SK-N-MC (cell line): Measurements from ENCODE around the gene MMP25.

Experiments
- DNase-seq: peaks from one replicate; pipeline ENCODE4 v3.0.0-alpha.2; 2011; ENCODE audit warnings: low read depth, low spot score
- H3K27ac ChIP-seq: fragments of 200-600 bp; sonication (generic); 2 replicates; pipeline ENCODE4 v1.5.1; 2016; ENCODE audit warnings: mixed run types
- H3K36me3 ChIP-seq: fragments of 200-600 bp; sonication (generic); 2 replicates; pipeline ENCODE4 v1.6.1; 2017; ENCODE audit warnings: antibody characterized with exemption, low read length, mixed read lengths; ENCODE audit not compliant: insufficient read depth
- H3K4me3 ChIP-seq: fragments of 200-600 bp; sonication (generic); 2 replicates; pipeline ENCODE4 v1.5.1; 2016
- H3K9ac ChIP-seq: fragments of 200-600 bp; sonication (generic); 2 replicates; pipeline ENCODE4 v1.8.0; 2017; ENCODE audit warnings: mixed run types, mixed read lengths; ENCODE audit not compliant: insufficient read length
- H3K9me3 ChIP-seq: fragments of 200-600 bp; sonication (generic); 2 replicates; pipeline ENCODE4 v1.6.1; 2017; ENCODE audit warnings: low read depth, mild to moderate bottlenecking, antibody characterized with exemption, low read length, moderate library complexity, mixed read lengths
- EZH2 ChIP-seq: fragments of 200-600 bp; sonication (generic); IDR thresholded peaks from one replicate; pipeline ENCODE4 v1.6.1; 2017; ENCODE audit warnings: antibody characterized with exemption
- FOXP2 ChIP-seq: optimal IDR thresholded peaks from 2 replicates; pipeline ENCODE3; 2011; ENCODE audit warnings: mild to moderate bottlenecking, moderate library complexity; ENCODE audit not compliant: insufficient read depth; ENCODE audit errors: extremely low read length, control extremely low read depth
- POLR2AphosphoS5 ChIP-seq: IDR thresholded peaks from 2 replicates; pipeline ENCODE4 v1.6.1; 2012; ENCODE audit warnings: mild to moderate bottlenecking, low read depth, low read length, borderline replicate concordance

Gene MMP25

DNA sequence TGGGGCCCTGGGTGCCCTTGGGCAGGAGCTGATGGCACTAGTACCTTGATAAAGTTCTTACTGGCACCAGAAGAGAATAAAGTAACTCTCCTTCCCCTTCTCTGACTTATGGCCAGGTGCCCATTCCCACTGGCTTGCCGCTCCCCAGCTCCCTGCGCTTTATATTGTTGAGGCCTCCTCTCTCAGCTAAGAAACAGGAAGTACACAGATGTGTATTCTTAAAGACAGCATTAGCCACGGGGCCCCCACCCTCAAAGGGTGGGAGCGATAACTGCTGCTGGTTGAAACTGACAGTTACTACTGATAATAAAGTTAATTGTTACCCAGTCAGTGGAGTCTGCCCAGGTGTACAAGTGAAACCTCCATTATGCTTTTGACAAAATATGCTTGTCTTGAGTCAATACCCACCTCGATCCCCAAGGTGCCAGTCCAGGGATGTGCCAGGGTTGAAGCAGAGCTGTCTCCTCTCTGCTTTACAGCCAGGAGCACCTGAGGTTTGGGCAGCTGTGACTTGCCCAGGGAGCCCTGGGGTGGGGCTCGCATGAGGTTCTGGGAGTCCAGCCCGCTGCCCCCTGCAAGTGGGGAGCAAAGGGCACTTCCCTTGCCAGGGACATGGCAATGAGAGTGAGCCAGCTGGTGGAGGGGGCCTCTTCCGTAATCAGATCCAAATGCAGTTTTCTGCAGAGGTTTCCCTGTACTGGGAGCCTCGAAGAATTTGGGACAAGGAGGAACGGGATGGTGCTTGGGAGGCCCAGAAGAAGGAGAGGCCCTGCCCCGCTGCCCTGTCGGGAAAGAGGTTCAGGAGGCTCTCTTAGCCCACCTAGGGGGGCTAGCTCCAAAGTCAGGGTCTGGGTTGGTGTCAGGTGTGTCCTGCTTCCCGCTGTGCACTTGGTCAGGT, 39.1 kb upstream of the MMP25 start:
- H3K27ac ChIP-seq: no peak overlapping the region
- TF ChIP-seq EZH2 (no peak), POLR2AphosphoS5 (no peak), FOXP2 (no peak)
- H3K9ac ChIP-seq: no peak overlapping the region
- H3K36me3 ChIP-seq: no peaks in the 10 kb centered on the region
- no peak for DNase-seq
- no peaks in the 10 kb centered on the region for H3K9me3 ChIP-seq
- no peak overlapping the region for H3K4me3 ChIP-seq

DNA sequence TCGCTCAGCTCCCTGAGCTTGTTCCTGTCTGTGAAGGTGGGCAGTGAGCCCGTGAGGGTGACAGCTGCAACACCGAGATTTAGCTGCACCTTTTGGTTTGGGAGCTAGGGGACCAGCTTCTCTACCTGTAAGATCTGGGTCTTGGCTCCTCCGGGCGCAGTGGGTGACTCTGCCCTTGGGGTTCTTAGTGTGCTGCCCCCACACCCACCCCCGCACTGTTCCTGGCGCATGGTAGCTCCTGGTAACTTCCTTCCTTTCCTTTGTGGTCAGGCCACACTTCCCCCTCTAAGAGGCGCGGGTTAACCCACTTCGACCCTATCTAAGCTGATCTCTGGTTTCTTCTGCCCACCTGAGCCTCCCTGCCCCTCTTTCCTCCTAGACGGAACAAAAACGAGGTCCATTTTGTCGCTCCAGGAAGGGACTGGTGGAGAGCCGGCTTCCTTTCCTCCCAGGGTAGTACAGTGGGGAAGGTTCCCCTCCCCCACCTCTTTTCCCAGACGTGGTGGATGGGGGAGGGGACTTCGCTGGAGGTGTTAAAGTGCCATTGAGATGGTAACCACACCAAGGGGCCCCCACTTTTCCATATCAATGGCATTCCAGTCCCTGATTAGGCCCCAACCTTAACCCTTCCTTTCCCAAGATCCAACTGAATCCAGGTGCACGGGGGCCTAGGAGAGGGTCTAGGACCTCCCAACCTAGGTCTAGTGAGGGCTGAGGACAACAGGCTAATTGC, 38.2 kb upstream of the MMP25 start:
- TF ChIP-seq EZH2: no peak
- TF ChIP-seq FOXP2: no peak
- no peak for TF ChIP-seq POLR2AphosphoS5
- no peaks in the 10 kb centered on the region for H3K36me3 ChIP-seq
- no peak overlapping the region for H3K9ac ChIP-seq
- no peak for DNase-seq
- H3K27ac ChIP-seq: no peak overlapping the region
- no peak overlapping the region for H3K4me3 ChIP-seq
- no peaks in the 10 kb centered on the region for H3K9me3 ChIP-seq

DNA sequence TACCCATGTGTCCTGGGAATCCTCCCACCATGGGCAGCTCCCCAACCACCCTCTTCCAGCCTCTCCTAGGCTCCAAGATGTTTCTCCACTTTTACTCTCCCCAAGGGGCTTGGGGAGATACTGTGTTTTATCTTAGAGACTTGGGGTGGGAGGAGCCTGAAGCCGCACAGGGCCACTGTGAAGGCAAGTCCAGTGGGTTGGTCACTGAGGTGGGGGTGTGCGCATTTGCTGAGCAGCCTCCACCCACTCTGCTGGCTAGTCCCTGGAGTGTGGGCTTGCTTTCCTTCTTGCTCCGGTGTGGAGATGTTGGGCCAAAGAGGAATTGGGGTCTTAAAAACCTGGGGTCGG, 37.7 kb upstream of the MMP25 start:
- H3K9ac ChIP-seq: no peak overlapping the region
- no peaks in the 10 kb centered on the region for H3K9me3 ChIP-seq
- H3K36me3 ChIP-seq: no peaks in the 10 kb centered on the region
- no peak for DNase-seq
- no peak overlapping the region for H3K4me3 ChIP-seq
- no peak for TF ChIP-seq POLR2AphosphoS5
- no peak for TF ChIP-seq FOXP2
- no peak for TF ChIP-seq EZH2
- no peak overlapping the region for H3K27ac ChIP-seq

DNA sequence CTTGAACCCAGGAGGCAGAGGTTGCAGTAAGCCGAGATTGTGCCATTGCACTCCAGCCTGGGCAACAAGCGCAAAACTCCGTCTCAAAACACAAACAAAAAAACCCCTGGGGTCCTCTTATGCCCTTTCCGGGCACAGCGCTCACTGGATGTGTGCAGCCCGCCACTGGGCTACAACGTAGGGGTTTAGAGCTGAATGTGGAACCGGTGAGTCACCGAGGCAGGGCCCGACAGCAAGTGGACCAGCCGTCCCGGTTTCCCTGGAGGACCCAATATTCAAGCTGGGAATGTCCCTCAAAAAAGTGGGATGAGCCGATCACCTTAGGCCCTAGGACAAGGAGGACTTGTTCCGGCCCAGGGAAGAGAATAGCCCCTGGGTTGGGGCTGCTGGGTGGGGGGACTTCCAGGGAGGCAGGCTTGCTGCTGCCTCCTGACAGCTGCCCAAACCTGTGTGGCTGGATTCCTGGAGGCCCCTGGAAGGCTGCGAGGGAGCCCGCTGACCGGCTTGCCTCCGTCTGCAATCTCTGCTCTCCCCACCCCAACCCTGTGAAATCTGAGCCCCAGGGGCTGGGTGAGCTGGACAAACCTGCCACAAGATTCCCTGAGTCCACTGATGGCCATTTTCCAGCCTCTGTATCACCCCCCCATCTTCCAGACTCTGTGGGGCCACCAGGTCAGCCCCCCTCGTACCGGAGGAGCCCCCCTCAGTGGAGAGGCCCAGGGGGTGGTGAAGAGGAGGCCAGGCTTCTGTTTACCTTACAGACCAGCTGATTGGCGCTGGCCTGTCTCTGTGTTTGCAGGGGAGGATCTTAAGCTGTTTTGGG, 36.6 kb upstream of the MMP25 start:
- no peak for DNase-seq
- TF ChIP-seq POLR2AphosphoS5 (no peak), FOXP2 (no peak), EZH2 (no peak)
- no peak overlapping the region for H3K27ac ChIP-seq
- H3K9me3 ChIP-seq: no peaks in the 10 kb centered on the region
- no peak overlapping the region for H3K4me3 ChIP-seq
- no peak overlapping the region for H3K9ac ChIP-seq
- H3K36me3 ChIP-seq: no peaks in the 10 kb centered on the region

DNA sequence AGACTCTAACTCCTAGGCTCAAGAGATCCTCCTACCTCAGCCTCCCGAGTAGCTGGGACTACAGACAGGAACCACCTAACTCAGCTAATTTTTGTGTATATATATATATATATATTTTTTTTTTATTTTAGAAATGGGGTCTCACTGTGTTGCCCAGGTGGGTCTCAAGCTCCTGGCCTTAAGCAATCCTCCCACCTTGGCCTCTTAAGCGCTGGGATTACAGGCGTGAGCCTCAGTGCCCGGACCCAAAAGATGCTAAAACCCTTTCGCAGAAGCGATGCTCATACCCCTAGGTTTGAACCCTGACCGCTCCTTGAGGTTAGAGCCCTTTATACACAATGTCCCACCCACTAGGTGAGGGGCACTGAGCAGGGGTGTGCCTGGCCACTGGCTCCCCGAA, 35.9 kb upstream of the MMP25 start:
- no peak for TF ChIP-seq EZH2
- TF ChIP-seq POLR2AphosphoS5: no peak
- TF ChIP-seq FOXP2: no peak
- DNase-seq: no peak
- no peak overlapping the region for H3K27ac ChIP-seq
- H3K9ac ChIP-seq: no peak overlapping the region
- H3K9me3 ChIP-seq: no peaks in the 10 kb centered on the region
- no peaks in the 10 kb centered on the region for H3K36me3 ChIP-seq
- H3K4me3 ChIP-seq: no peak overlapping the region

DNA sequence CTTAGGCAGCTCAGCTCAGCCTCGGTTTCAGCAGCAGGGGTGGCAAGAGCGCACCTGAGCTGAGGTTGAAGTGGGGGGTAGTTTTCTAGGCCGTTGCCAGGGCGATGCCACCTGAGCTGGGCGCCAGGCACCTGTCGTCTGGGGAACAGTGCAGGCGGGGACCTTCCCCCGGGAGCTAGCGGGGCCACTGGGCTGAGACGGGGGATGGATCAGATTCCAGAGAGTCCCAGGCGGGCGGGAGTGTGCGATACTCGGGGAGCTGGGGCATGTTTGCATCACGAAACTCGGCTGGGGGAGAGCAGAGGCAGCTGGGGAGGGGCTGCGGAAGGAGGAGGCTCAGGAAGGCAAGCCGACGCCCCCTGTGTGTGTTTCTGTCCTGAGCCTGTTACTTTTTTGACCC, 34.1 kb upstream of the MMP25 start:
- Histone ChIP-seq H3K4me3 (no peak overlapping the region), H3K36me3 (no peaks in the 10 kb centered on the region), H3K9me3 (no peaks in the 10 kb centered on the region), H3K27ac (no peak overlapping the region), H3K9ac (no peak overlapping the region)
- DNase-seq: no peak
- TF ChIP-seq FOXP2 (no peak), EZH2 (no peak), POLR2AphosphoS5 (no peak)

DNA sequence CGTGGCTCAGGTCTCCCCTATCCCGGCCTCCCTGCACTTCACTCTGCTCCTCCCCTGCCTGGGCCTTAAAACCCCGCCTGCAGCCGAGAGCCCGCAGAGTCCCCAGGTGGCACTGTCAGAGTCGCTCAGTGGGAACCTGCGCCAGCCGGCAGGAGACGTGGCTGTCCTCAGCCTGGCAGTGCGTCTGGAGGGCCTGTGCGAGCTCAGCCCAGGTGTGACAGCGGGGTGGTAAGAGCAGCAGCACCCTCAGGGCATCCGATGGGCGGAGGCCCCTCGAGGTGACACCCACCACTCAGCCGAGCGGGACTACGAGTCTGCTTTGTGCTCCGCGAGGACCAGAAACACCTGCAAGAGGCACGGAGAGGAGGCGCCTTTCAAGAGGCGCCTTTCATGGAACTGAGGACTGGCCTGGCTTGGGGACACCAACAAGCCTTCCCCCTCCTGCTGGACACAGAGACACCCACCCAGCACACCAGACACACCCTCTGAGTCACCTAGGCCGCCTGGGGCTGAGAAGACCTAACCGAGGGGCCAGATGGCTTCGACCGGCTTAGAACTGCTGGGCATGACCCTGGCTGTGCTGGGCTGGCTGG, 33.4 kb upstream of the MMP25 start, which contains the start of gene CLDN9:
CLDN9 (plus strand) TSS at position 96 of the 593 bp plus-strand sequence; CDS start at position 536, 440 bp downstream.
- no peak for DNase-seq
- Histone ChIP-seq H3K9ac (no peak within 1 kb of the TSS), H3K36me3 (no peaks in the 10 kb centered on the region), H3K9me3 (no peaks in the 10 kb centered on the region), H3K4me3 (no peak within 1 kb of the TSS), H3K27ac (no peak within 1 kb of the TSS)
- TF ChIP-seq EZH2 (no peak), POLR2AphosphoS5 (no peak), FOXP2 (no peak)
